Renal cortical epithelial cell (primary cell): ENCODE measurements around the gene LRP4. TPM values are rescaled to one million over a fixed set of nuclear protein-coding genes. Genes with fewer than 3 reads are reported as not detected.
"Not testable (repeated sequence)": the region's sequence is repeated elsewhere in the genome, so short reads cannot be mapped to it uniquely, and the experiment has no call there.

Experiments used
- DNase-seq: peaks from one replicate; pipeline ENCODE4 v3.0.0-alpha.2; 2011; ENCODE audit warnings: low read depth
- total RNA-seq: library from RNA; depleted of rRNA; stranded (reverse); fragments of >200 nt; gene quantifications from 2 replicates; pipeline ENCODE4 v1.2.3, GENCODE V29; 2014

Gene LRP4
- 4.0 and 17.7 TPM in 2 replicates for total RNA-seq

- DNase-seq, result no peak
Measured at GRCh38 chr11:46918083-46918787, at the start of gene LRP4. LRP4 (minus strand) TSS chr11:46918550; CDS start chr11:46918379, 171 bp downstream.

GRCh38 chr11:46967962-46968361 lies 49.6 kb upstream of the LRP4 start:
- no peak for DNase-seq

- no peak for DNase-seq
Measured at GRCh38 chr11:46966773-46967172, 48.4 kb upstream of the LRP4 start.

GRCh38 chr11:46963844-46964243 lies 45.5 kb upstream of the LRP4 start:
- DNase-seq, result no peak

- DNase-seq, result not testable (repeated sequence)
Measured at GRCh38 chr11:46961886-46962285, 43.5 kb upstream of the LRP4 start.

GRCh38 chr11:46961041-46961440 lies 42.7 kb upstream of the LRP4 start:
- DNase-seq, result no peak

- no peak for DNase-seq
Measured at GRCh38 chr11:46958777-46959176, 40.4 kb upstream of the LRP4 start.

GRCh38 chr11:46953093-46953492 lies 34.7 kb upstream of the LRP4 start:
- no peak for DNase-seq

GRCh38 chr11:46952553-46952952 lies 34.2 kb upstream of the LRP4 start:
- no peak for DNase-seq

GRCh38 chr11:46951864-46952263 lies 33.5 kb upstream of the LRP4 start:
- DNase-seq, result no peak

- DNase-seq, result no peak
Measured at GRCh38 chr11:46949297-46949696, 30.9 kb upstream of the LRP4 start.

GRCh38 chr11:46948378-46949131 lies 30.2 kb upstream of the LRP4 start:
- peak; percentile 77 for DNase-seq

GRCh38 chr11:46947399-46948077 lies 29.2 kb upstream of the LRP4 start:
- no peak for DNase-seq

- no peak for DNase-seq
Measured at GRCh38 chr11:46944356-46945075, 26.2 kb upstream of the LRP4 start.

- DNase-seq, result no peak
Measured at GRCh38 chr11:46942172-46942571, 23.8 kb upstream of the LRP4 start.

GRCh38 chr11:46936138-46937110 lies 18.1 kb upstream of the LRP4 start, which contains the start of gene CSTPP1:
CSTPP1 (plus strand) TSS chr11:46936761; CDS start chr11:46936806, 45 bp downstream.
- DNase-seq, result peak; percentile 77

- peak; percentile 98 for DNase-seq
Measured at GRCh38 chr11:46930089-46930488, 11.7 kb upstream of the LRP4 start.

GRCh38 chr11:46928701-46929100 lies 10.4 kb upstream of the LRP4 start:
- not testable (repeated sequence) for DNase-seq

GRCh38 chr11:46927928-46928327 lies 9.6 kb upstream of the LRP4 start:
- DNase-seq, result not testable (repeated sequence)

- DNase-seq, result peak; percentile 99
Measured at GRCh38 chr11:46920755-46921154, 2.4 kb upstream of the LRP4 start.
